H1 (cell line): ENCODE data around the gene MTMR1. TPM values are rescaled to one million over a fixed set of nuclear protein-coding genes. Genes with fewer than 3 reads are reported as not detected.

Experiments
- ATF2 ChIP-seq: IDR thresholded peaks from 2 replicates; pipeline ENCODE4 v1.6.1; 2012; ENCODE audit warnings: low read length, inconsistent platforms
- CTCF ChIP-seq, 3 experiments: IDR thresholded peaks; 1 replicate in 2 of 3; 2 replicates in 1 of 3; pipeline versions ENCODE4 v1.5.1 to v1.6.1; 2011; ENCODE audit warnings: low read length in 3 of 3, mild to moderate bottlenecking in 3 of 3, inconsistent platforms in 2 of 3, low read depth in 1 of 3, moderate library complexity in 1 of 3; ENCODE audit not compliant: insufficient read depth in 1 of 3; ENCODE audit errors: control extremely low read depth in 1 of 3
- POLR2AphosphoS5 ChIP-seq: IDR thresholded peaks from 2 replicates; pipeline ENCODE4 v1.6.1; 2011; ENCODE audit warnings: low read depth, low read length
- polyA plus RNA-seq, 7 experiments: library from polyadenylated mRNA; depleted of rRNA in 3 of 7; stranded (reverse) in 5 of 7; unstranded in 2 of 7; fragments of >200 nt in 5 of 7; fragments of 200-250 nt in 2 of 7; gene quantifications; 1 replicate in 5 of 7; 2 replicates in 1 of 7; 4 replicates in 1 of 7; pipeline versions ENCODE4 v1.2.1 to v1.2.3, GENCODE V29; 2011 to 2013; ENCODE audit warnings: missing spikeins in 2 of 7, mixed read lengths in 2 of 7
- total RNA-seq: library from RNA; stranded (reverse); fragmentation: NEBNext Ultra II Directional; extraction: Animal tissue kit (Norgen Biotek cat#: 25700); gene quantifications from 2 replicates; pipeline ENCODE4 v1.2.1, GENCODE V29; 2021

Gene MTMR1
- total and polyA plus RNA-seq, 2 of the 8 experiments (the other 6 are each of a cell fraction or from before 2014, with no cell fraction given): 15.1 to 23.8 TPM

GRCh38 chrX:150694738-150695410 lies 1.7 kb downstream of the MTMR1 start (continued):
- TF ChIP-seq CTCF (IDR thresholded peaks at IDR 0.05; ENCODE audit: control extremely low read depth in 1 of 3, insufficient read depth in 1 of 3, low read depth in 1 of 3, low read length in 3 of 3): no peak
- TF ChIP-seq POLR2AphosphoS5: no peak
- TF ChIP-seq ATF2: no peak
- TF ChIP-seq, all 59 proteins: peak for 0
